HepG2 (cell line): ENCODE results near the gene SLC2A6. TPM values are rescaled to one million over a fixed set of nuclear protein-coding genes. Genes with fewer than 3 reads are reported as not detected.

Experiments
- CEBPZ ChIP-seq: IDR thresholded peaks from 2 replicates; pipeline ENCODE4 v1.6.1; 2012; ENCODE audit warnings: low read length, improper control_type of control experiment
- FOXA1 ChIP-seq, 2 experiments: fragments of 450-650 bp in 1 of 2; sonication (generic) in 1 of 2; formaldehyde crosslinking in 1 of 2; IDR thresholded peaks; 2 replicates each; pipeline versions ENCODE4 v1.4.0 to v1.6.1; 2016 to 2020; ENCODE audit warnings: missing genetic modification reagents in 1 of 2
- HNF1A ChIP-seq, 2 experiments: sonication (generic) in 1 of 2; formaldehyde crosslinking in 1 of 2; IDR thresholded peaks; 2 replicates each; pipeline versions ENCODE4 v1.4.0 to v1.6.1; 2016 to 2020; ENCODE audit warnings: borderline replicate concordance in 1 of 2, low read depth in 1 of 2, mild to moderate bottlenecking in 1 of 2, missing genetic modification reagents in 1 of 2
- HNRNPLL ChIP-seq: fragments of 200-400 bp; formaldehyde crosslinking; IDR thresholded peaks from 2 replicates; pipeline ENCODE4 v1.6.1; 2017; ENCODE audit warnings: mild to moderate bottlenecking, low read depth, low read length; ENCODE audit not compliant: poor library complexity, severe bottlenecking
- MAFF ChIP-seq: IDR thresholded peaks from 2 replicates; pipeline ENCODE4 v1.6.1; 2011; ENCODE audit warnings: low read depth, low read length, improper control_type of control experiment
- PRMT3 ChIP-seq: sonication (generic); formaldehyde crosslinking; IDR thresholded peaks from 2 replicates; pipeline ENCODE4 v1.8.1; 2022; ENCODE audit warnings: low read depth, mild to moderate bottlenecking, moderate library complexity, missing genetic modification reagents, borderline replicate concordance
- RAD51 ChIP-seq: fragments of 450-650 bp; IDR thresholded peaks from 2 replicates; pipeline ENCODE4 v1.6.1; 2016; ENCODE audit warnings: borderline replicate concordance
- ZBTB49 ChIP-seq: sonication (generic); formaldehyde crosslinking; IDR thresholded peaks from 2 replicates; pipeline ENCODE4 v1.4.0; 2020; ENCODE audit warnings: missing genetic modification reagents, borderline replicate concordance
- ZNF138 ChIP-seq: sonication (generic); formaldehyde crosslinking; IDR thresholded peaks from 2 replicates; pipeline ENCODE4 v1.5.0; 2020; ENCODE audit warnings: mild to moderate bottlenecking, low read depth, missing genetic modification reagents
- ZNF510 ChIP-seq: sonication (generic); formaldehyde crosslinking; IDR thresholded peaks from 2 replicates; pipeline ENCODE4 v1.4.0; 2020; ENCODE audit warnings: low read depth, mild to moderate bottlenecking, missing genetic modification reagents
- ZNF652 ChIP-seq: IDR thresholded peaks from 2 replicates; pipeline ENCODE4 v1.6.1; 2016; ENCODE audit warnings: low read depth, borderline replicate concordance
- ZNF737 ChIP-seq: sonication (generic); formaldehyde crosslinking; IDR thresholded peaks from 2 replicates; pipeline ENCODE4 v1.5.0; 2020; ENCODE audit warnings: missing genetic modification reagents, mild to moderate bottlenecking, borderline replicate concordance
- ZNF777 ChIP-seq: sonication (generic); formaldehyde crosslinking; IDR thresholded peaks from 2 replicates; pipeline ENCODE4 v1.4.0; 2020; ENCODE audit warnings: missing genetic modification reagents
- polyA plus RNA-seq, 8 experiments: library from polyadenylated mRNA; depleted of rRNA in 3 of 8; stranded (reverse) in 7 of 8; unstranded in 1 of 8; fragments of >200 nt; fragmentation: Illumina TruSeq in 4 of 8; extraction: Trizol in 4 of 8; gene quantifications; 2 replicates each; pipeline versions ENCODE4 v1.2.1 to v1.2.3, GENCODE V29; 2011 to 2016; ENCODE audit warnings: low read depth in 4 of 8, missing spikeins in 1 of 8, mixed read lengths in 1 of 8; ENCODE audit not compliant: insufficient read depth in 1 of 8
- total RNA-seq, 5 experiments: library from RNA; depleted of rRNA; stranded (reverse); fragments of >200 nt; fragmentation: Illumina TruSeq; extraction: Trizol; gene quantifications; 2 replicates each; pipeline ENCODE4 v1.2.3, GENCODE V29; 2016; ENCODE audit warnings: low read depth in 1 of 5
- TF ChIP-seq, protein P1 (sequence below): fragments of 450-650 bp; IDR thresholded peaks from 2 replicates; pipeline ENCODE4 v1.6.1; 2016
- TF ChIP-seq, protein P2 (sequence below): IDR thresholded peaks from 2 replicates; pipeline ENCODE4 v1.6.1; 2016; ENCODE audit warnings: control low read depth

The SLC2A6 gene
- total and polyA plus RNA-seq, 2 of the 13 experiments (the other 11 are each of a cell fraction or from before 2014, with no cell fraction given): 4.1 to 15.0 TPM

- TF ChIP-seq, protein P1, sequence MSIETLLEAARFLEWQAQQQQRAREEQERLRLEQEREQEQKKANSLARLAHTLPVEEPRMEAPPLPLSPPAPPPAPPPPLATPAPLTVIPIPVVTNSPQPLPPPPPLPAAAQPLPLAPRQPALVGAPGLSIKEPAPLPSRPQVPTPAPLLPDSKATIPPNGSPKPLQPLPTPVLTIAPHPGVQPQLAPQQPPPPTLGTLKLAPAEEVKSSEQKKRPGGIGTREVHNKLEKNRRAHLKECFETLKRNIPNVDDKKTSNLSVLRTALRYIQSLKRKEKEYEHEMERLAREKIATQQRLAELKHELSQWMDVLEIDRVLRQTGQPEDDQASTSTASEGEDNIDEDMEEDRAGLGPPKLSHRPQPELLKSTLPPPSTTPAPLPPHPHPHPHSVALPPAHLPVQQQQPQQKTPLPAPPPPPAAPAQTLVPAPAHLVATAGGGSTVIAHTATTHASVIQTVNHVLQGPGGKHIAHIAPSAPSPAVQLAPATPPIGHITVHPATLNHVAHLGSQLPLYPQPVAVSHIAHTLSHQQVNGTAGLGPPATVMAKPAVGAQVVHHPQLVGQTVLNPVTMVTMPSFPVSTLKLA: no peak
- TF ChIP-seq, protein P2, sequence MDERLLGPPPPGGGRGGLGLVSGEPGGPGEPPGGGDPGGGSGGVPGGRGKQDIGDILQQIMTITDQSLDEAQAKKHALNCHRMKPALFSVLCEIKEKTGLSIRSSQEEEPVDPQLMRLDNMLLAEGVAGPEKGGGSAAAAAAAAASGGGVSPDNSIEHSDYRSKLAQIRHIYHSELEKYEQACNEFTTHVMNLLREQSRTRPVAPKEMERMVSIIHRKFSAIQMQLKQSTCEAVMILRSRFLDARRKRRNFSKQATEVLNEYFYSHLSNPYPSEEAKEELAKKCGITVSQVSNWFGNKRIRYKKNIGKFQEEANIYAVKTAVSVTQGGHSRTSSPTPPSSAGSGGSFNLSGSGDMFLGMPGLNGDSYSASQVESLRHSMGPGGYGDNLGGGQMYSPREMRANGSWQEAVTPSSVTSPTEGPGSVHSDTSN (CRISPR knock-in tag): no peak
- TF ChIP-seq FOXA1 (IDR thresholded peaks at IDR 0.05) (no peak), FOXA1 (CRISPR knock-in tag; IDR thresholded peaks at IDR 0.05) (peak; percentile 40; the same call in 1 of the 2 replicates), ZNF737 (CRISPR knock-in tag) (no peak), ZNF777 (CRISPR knock-in tag) (peak; percentile 87), ZNF138 (CRISPR knock-in tag) (peak; percentile 70; the same call in 1 of the 2 replicates), CEBPZ (no peak), ZBTB49 (no peak), ZNF510 (CRISPR knock-in tag) (no peak), PRMT3 (CRISPR knock-in tag) (no peak; the same call in 1 of the 2 replicates), RAD51 (no peak), HNF1A (IDR thresholded peaks at IDR 0.05; ENCODE audit: low read depth) (0 out of 2 replicates have a peak, but pooled peaks have one; percentile 19), HNF1A (CRISPR knock-in tag; IDR thresholded peaks at IDR 0.05; ENCODE audit: borderline replicate concordance) (peak; percentile 59; the same call in 1 of the 2 replicates), MAFF (no peak), ZNF652 (CRISPR knock-in tag) (no peak), HNRNPLL (no peak)
Measured at GRCh38 chr9:133506653-133507038, 27.7 kb upstream of the SLC2A6 start (continued).
